ENCODE measurements around the gene RYK. TPM values are rescaled to one million over a fixed set of nuclear protein-coding genes. Genes with fewer than 3 reads are reported as not detected.
"Not testable (repeated sequence)": the region's sequence is repeated elsewhere in the genome, so short reads cannot be mapped to it uniquely, and the experiment has no call there.

RYK gene
- total and polyA plus RNA-seq, 2 experiments from 2014 or later: 22.8 to 100 TPM

GRCh38 chr3:134232151-134232550, 18.5 kb downstream of the RYK start:
- peaks cover 31% of the 10 kb centered on the region for H4K20me1 ChIP-seq (ENCODE audit: insufficient read depth)

GRCh38 chr3:134231131-134231530, 19.5 kb downstream of the RYK start:
- no peak overlapping the region for H3K4me2 ChIP-seq (ENCODE audit: unreplicated experiment)
- in situ Hi-C loops (cut with MboI): no loop called here
- TF ChIP-seq EZH2 (IDR thresholded peaks at IDR 0.05; ENCODE audit: insufficient read depth, poor library complexity, severe bottlenecking): no peak
- no peak for TF ChIP-seq EZH2phosphoT487 (IDR thresholded peaks at IDR 0.05; ENCODE audit: insufficient read depth, low read depth)
- H4K20me1 ChIP-seq (ENCODE audit: insufficient read depth): peaks cover 25% of the 10 kb centered on the region
- H3K4me3 ChIP-seq: no peak overlapping the region
- no peak overlapping the region for H2AFZ ChIP-seq
- peaks cover 18% of the 10 kb centered on the region; the same call in 1 of the 2 replicates for H3F3A ChIP-seq (ENCODE audit: insufficient read depth)
- H3K27me3 ChIP-seq (replicated peaks; ENCODE audit: insufficient read depth): no peaks in the 10 kb centered on the region
- no peak overlapping the region for H3K9ac ChIP-seq
- H3K4me1 ChIP-seq (ENCODE audit: insufficient read depth): peaks cover 33% of the 10 kb centered on the region
- DNase-seq: no peak
- no peaks in the 10 kb centered on the region for H3K9me3 ChIP-seq (ENCODE audit: low read depth)
- H3K36me3 ChIP-seq (ENCODE audit: low read depth): no peaks in the 10 kb centered on the region
- 87 to 97% methylated on average over 3 of the region's 3 CpGs for WGBS, 2 experiments (ENCODE audit: low coverage in 1 of 2, low lambda C conversion rate in 2 of 2, missing lambda C conversion rate in 2 of 2)
- H3K27ac ChIP-seq: no peak overlapping the region
- H3K9me2 ChIP-seq (ENCODE audit: insufficient read depth): no peaks in the 10 kb centered on the region
- H3K79me2 ChIP-seq (ENCODE audit: insufficient read depth): peaks cover 100% of the 10 kb centered on the region

More at GRCh38 chr3:134232151-134232550, 18.5 kb downstream of the RYK start:
- DNase-seq: peak; percentile 56
- Histone ChIP-seq H3K4me3 (no peak overlapping the region), H3K9me2 (ENCODE audit: insufficient read depth) (peaks cover under 1% of the 10 kb centered on the region; the same call in 1 of the 2 replicates), H3K9ac (no peak overlapping the region), H3K27me3 (replicated peaks; ENCODE audit: insufficient read depth) (no peaks in the 10 kb centered on the region), H3F3A (ENCODE audit: insufficient read depth) (peaks cover 28% of the 10 kb centered on the region), H3K9me3 (ENCODE audit: low read depth) (no peaks in the 10 kb centered on the region), H3K79me2 (ENCODE audit: insufficient read depth) (peaks cover 100% of the 10 kb centered on the region), H3K27ac (no peak overlapping the region), H2AFZ (no peak overlapping the region), H3K36me3 (ENCODE audit: low read depth) (no peaks in the 10 kb centered on the region), H3K4me2 (ENCODE audit: unreplicated experiment) (no peak overlapping the region), H3K4me1 (ENCODE audit: insufficient read depth) (peaks cover 43% of the 10 kb centered on the region)
- TF ChIP-seq EZH2phosphoT487 (IDR thresholded peaks at IDR 0.05; ENCODE audit: insufficient read depth, low read depth) (no peak), EZH2 (IDR thresholded peaks at IDR 0.05; ENCODE audit: insufficient read depth, poor library complexity, severe bottlenecking) (no peak)
- in situ Hi-C loops (cut with MboI): no loop called here

- TF ChIP-seq EZH2phosphoT487 (IDR thresholded peaks at IDR 0.05; ENCODE audit: insufficient read depth, low read depth) (no peak), EZH2 (IDR thresholded peaks at IDR 0.05; ENCODE audit: insufficient read depth, poor library complexity, severe bottlenecking) (no peak)
- Histone ChIP-seq H3K9me3 (ENCODE audit: low read depth) (no peaks in the 10 kb centered on the region), H3K4me1 (ENCODE audit: insufficient read depth) (peaks cover 14% of the 10 kb centered on the region), H3K79me2 (ENCODE audit: insufficient read depth) (peaks cover 100% of the 10 kb centered on the region), H3K36me3 (ENCODE audit: low read depth) (no peaks in the 10 kb centered on the region), H3K27ac (no peak overlapping the region), H3K27me3 (replicated peaks; ENCODE audit: insufficient read depth) (no peaks in the 10 kb centered on the region), H3K4me2 (ENCODE audit: unreplicated experiment) (no peak overlapping the region), H3K9me2 (ENCODE audit: insufficient read depth) (no peaks in the 10 kb centered on the region), H3K9ac (no peak overlapping the region), H3F3A (ENCODE audit: insufficient read depth) (0 out of 2 replicates have a peak, but pooled peaks cover 8% of the 10 kb centered on the region), H2AFZ (no peak overlapping the region), H3K4me3 (no peak overlapping the region), H4K20me1 (ENCODE audit: insufficient read depth) (peaks cover 11% of the 10 kb centered on the region)
- 95 to 96% methylated on average over 8 of the region's 8 CpGs for WGBS, 2 experiments (ENCODE audit: low coverage in 1 of 2, low lambda C conversion rate in 2 of 2, missing lambda C conversion rate in 2 of 2)
- DNase-seq: no peak
- in situ Hi-C loops (cut with MboI): no loop called here
Observed at GRCh38 chr3:134229038-134229437, 21.6 kb downstream of the RYK start.

DNA sequence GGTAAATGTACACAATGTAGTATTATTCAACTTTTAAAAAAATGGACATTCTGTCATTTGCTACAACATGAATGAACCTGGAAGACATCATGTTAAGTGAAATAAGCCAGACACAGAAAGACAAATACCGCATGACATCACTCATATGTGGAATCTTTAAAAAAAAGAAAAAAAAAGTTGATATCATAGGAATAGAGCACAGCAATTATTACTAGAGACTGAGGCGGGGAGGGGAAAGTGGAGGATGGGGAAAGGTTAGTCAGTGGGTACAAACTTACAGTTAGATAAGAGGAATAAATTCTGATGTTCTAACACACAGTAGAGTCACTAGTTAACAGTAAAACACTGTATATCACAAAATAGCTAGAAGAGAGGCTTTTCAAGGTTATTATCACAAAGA, 22.2 kb downstream of the RYK start:
- Histone ChIP-seq H3K9me2 (ENCODE audit: insufficient read depth) (no peaks in the 10 kb centered on the region), H3K4me3 (no peak overlapping the region), H3K36me3 (ENCODE audit: low read depth) (no peaks in the 10 kb centered on the region), H2AFZ (no peak overlapping the region), H3F3A (ENCODE audit: insufficient read depth) (0 out of 2 replicates have a peak, but pooled peaks cover 4% of the 10 kb centered on the region), H3K79me2 (ENCODE audit: insufficient read depth) (peaks cover 100% of the 10 kb centered on the region), H3K27ac (no peak overlapping the region), H3K4me2 (ENCODE audit: unreplicated experiment) (no peak overlapping the region), H3K27me3 (replicated peaks; ENCODE audit: insufficient read depth) (no peaks in the 10 kb centered on the region), H3K4me1 (ENCODE audit: insufficient read depth) (peaks cover 12% of the 10 kb centered on the region), H3K9me3 (ENCODE audit: low read depth) (no peaks in the 10 kb centered on the region), H4K20me1 (ENCODE audit: insufficient read depth) (peaks cover 12% of the 10 kb centered on the region), H3K9ac (no peak overlapping the region)
- WGBS, 2 experiments (ENCODE audit: low coverage in 1 of 2, low lambda C conversion rate in 2 of 2, missing lambda C conversion rate in 2 of 2): 95 to 96% methylated on average over 2 of the region's 2 CpGs
- in situ Hi-C loops (cut with MboI): no loop called here
- no peak for TF ChIP-seq EZH2phosphoT487 (IDR thresholded peaks at IDR 0.05; ENCODE audit: insufficient read depth, low read depth)
- TF ChIP-seq EZH2 (IDR thresholded peaks at IDR 0.05; ENCODE audit: insufficient read depth, poor library complexity, severe bottlenecking): no peak
- DNase-seq: no peak

GRCh38 chr3:134228035-134228434, 22.6 kb downstream of the RYK start:
- peaks cover 12% of the 10 kb centered on the region for H3K4me1 ChIP-seq (ENCODE audit: insufficient read depth)
- H3K79me2 ChIP-seq (ENCODE audit: insufficient read depth): peaks cover 100% of the 10 kb centered on the region
- TF ChIP-seq EZH2phosphoT487 (IDR thresholded peaks at IDR 0.05; ENCODE audit: insufficient read depth, low read depth): no peak
- no peak for TF ChIP-seq EZH2 (IDR thresholded peaks at IDR 0.05; ENCODE audit: insufficient read depth, poor library complexity, severe bottlenecking)
- no peak for DNase-seq
- H3K27me3 ChIP-seq (replicated peaks; ENCODE audit: insufficient read depth): no peaks in the 10 kb centered on the region
- no peaks in the 10 kb centered on the region for H3K9me2 ChIP-seq (ENCODE audit: insufficient read depth)
- in situ Hi-C loops (cut with MboI): no loop called here
- H3K36me3 ChIP-seq (ENCODE audit: low read depth): no peaks in the 10 kb centered on the region
- no peak overlapping the region for H2AFZ ChIP-seq
- no peak overlapping the region for H3K4me2 ChIP-seq (ENCODE audit: unreplicated experiment)
- peaks cover 12% of the 10 kb centered on the region for H4K20me1 ChIP-seq (ENCODE audit: insufficient read depth)
- no peak overlapping the region for H3K27ac ChIP-seq
- H3K9me3 ChIP-seq (ENCODE audit: low read depth): no peaks in the 10 kb centered on the region
- no peak overlapping the region for H3K9ac ChIP-seq
- H3K4me3 ChIP-seq: no peak overlapping the region
- H3F3A ChIP-seq (ENCODE audit: insufficient read depth): 0 out of 2 replicates have a peak, but pooled peaks cover 4% of the 10 kb centered on the region
- WGBS, 2 experiments (ENCODE audit: low coverage in 1 of 2, low lambda C conversion rate in 2 of 2, missing lambda C conversion rate in 2 of 2): 54% methylated on average over 6 of the region's 6 CpGs

GRCh38 chr3:134224796-134225156, 25.9 kb downstream of the RYK start:
- H3F3A ChIP-seq (ENCODE audit: insufficient read depth); H3K4me2 ChIP-seq (ENCODE audit: unreplicated experiment); H3K4me1 ChIP-seq (ENCODE audit: insufficient read depth); H3K9me2 ChIP-seq (ENCODE audit: insufficient read depth); in situ Hi-C loops (cut with MboI); H3K9ac ChIP-seq; H2AFZ ChIP-seq; H3K27ac ChIP-seq; DNase-seq; H3K4me3 ChIP-seq; H3K36me3 ChIP-seq (ENCODE audit: low read depth); H4K20me1 ChIP-seq (ENCODE audit: insufficient read depth); H3K9me3 ChIP-seq (ENCODE audit: low read depth); H3K27me3 ChIP-seq (replicated peaks; ENCODE audit: insufficient read depth): not testable (repeated sequence)
- WGBS, 2 experiments (ENCODE audit: low coverage in 1 of 2, low lambda C conversion rate in 2 of 2, missing lambda C conversion rate in 2 of 2): 93 to 100% methylated on average over 1 of the region's 1 CpG
- H3K79me2 ChIP-seq (ENCODE audit: insufficient read depth): peaks cover 100% of the 10 kb centered on the region

Measured in GM23248 (cell line).